Activated naive CD8-positive, alpha-beta T cell treated with anti-CD3 and anti-CD28 coated beads for 36 hours (primary cell): ENCODE results near the gene SMS. TPM values are rescaled to one million over a fixed set of nuclear protein-coding genes. Genes with fewer than 3 reads are reported as not detected.

Experiments used
- DNase-seq: peaks from one replicate; pipeline ENCODE4 v3.0.0; 2021
- H3K27ac Mint-ChIP-seq: one replicate; pipeline ENCODE4 v1.8.0; 2022; ENCODE audit warnings: mild to moderate bottlenecking, moderate library complexity, mixed read lengths
- H3K27me3 Mint-ChIP-seq: one replicate; pipeline ENCODE4 v1.8.0; 2022; ENCODE audit warnings: mild to moderate bottlenecking, mixed read lengths
- H3K36me3 Mint-ChIP-seq: one replicate; pipeline ENCODE4 v1.8.0; 2021; ENCODE audit warnings: mild to moderate bottlenecking, mixed read lengths
- H3K4me1 Mint-ChIP-seq: one replicate; pipeline ENCODE4 v1.8.0; 2021; ENCODE audit warnings: mixed read lengths
- H3K4me3 Mint-ChIP-seq: one replicate; pipeline ENCODE4 v1.8.0; 2022; ENCODE audit warnings: mild to moderate bottlenecking, moderate library complexity, mixed read lengths
- H3K9me3 Mint-ChIP-seq: one replicate; pipeline ENCODE4 v1.8.0; 2022; ENCODE audit warnings: mixed read lengths
- total RNA-seq, 2 experiments: library from RNA; stranded (reverse); gene quantifications; one replicate each; pipeline ENCODE4 v1.2.3, GENCODE V29; 2021

SMS gene
- total RNA-seq, 2 experiments from 2014 or later: 202 to 206 TPM

DNA sequence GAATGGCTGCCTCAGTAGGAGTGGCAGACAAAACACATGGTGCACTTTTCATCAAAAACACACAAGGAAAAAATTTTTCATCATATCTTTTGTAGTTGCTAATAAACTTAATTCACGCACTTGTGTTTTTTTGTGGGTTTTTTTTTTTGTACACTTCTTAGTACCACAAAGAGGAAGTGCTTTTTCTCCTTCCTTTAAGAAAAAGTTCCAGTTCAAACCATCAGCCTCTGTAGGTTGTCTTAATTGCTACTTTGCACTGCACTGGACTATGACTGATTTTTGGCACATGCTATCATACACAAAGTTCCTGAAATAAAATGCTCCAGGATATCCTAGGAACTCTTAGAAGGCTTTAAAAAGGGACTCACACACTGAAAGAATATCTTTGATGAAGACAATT is 91.6 kb downstream of the SMS start, which contains the start of gene PHEX:
TSS of gene PHEX (plus strand) at position 242 of the 400 bp plus-strand sequence. CDS start 681 bp downstream, outside the sequence.
- no peaks in the 10 kb centered on the region for H3K9me3 Mint-ChIP-seq
- peaks cover 28% of the 10 kb centered on the region for H3K4me1 Mint-ChIP-seq
- H3K27ac Mint-ChIP-seq: peak within 1 kb of the TSS; percentile 78
- H3K36me3 Mint-ChIP-seq: peaks cover 4% of the 10 kb centered on the region
- no peak for DNase-seq
- peak within 1 kb of the TSS; percentile 57 for H3K4me3 Mint-ChIP-seq
- no peaks in the 10 kb centered on the region for H3K27me3 Mint-ChIP-seq

DNA sequence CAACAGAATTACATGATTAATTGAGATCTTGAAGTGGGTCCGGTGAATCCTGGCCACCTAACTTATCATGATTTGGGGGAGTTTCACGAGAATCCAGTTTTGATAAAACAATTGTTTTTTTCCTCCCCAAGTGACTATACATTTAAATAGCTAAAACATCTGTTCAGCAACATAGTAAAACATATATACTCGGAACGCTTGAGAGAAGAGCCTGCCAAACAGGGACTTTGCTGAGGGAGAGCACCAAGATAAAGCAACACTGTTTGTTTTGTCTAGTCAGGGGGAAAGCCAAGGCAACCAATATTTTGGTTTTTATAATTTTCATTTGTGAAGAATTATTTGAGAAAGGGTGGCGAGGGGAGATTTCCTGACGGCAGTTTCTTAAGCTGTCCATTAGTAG is 92.0 kb downstream of the SMS start:
- Mint-ChIP-seq H3K27ac (peak overlapping the region; percentile 78), H3K4me1 (peaks cover 28% of the 10 kb centered on the region), H3K4me3 (peak overlapping the region; percentile 57), H3K9me3 (no peaks in the 10 kb centered on the region), H3K36me3 (peaks cover 3% of the 10 kb centered on the region), H3K27me3 (no peaks in the 10 kb centered on the region)
- DNase-seq: no peak

DNA sequence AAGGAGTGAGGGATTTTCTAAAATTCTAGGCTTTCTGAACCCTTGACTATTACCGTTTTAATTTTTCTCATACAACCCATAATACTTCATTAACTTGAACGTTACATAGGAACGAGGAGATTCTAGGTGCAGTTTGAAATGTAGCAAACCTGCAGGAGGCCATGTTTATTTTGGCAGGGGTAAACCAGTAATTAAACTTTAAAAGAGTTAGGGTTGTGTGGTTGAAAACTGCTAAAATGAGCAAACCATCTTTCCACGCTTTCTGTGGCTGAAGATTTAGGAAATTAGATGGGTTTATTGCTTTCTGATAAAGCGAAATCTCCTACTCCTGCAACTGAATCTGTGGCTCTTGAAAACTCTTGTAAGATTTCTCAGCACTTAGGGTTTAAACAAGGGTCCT is 93.3 kb downstream of the SMS start:
- peak overlapping the region; percentile 57 for H3K4me3 Mint-ChIP-seq
- no peak for DNase-seq
- no peaks in the 10 kb centered on the region for H3K9me3 Mint-ChIP-seq
- H3K36me3 Mint-ChIP-seq: peaks cover 4% of the 10 kb centered on the region
- H3K27ac Mint-ChIP-seq: no peak overlapping the region
- peaks cover 30% of the 10 kb centered on the region for H3K4me1 Mint-ChIP-seq
- H3K27me3 Mint-ChIP-seq: no peaks in the 10 kb centered on the region

DNA sequence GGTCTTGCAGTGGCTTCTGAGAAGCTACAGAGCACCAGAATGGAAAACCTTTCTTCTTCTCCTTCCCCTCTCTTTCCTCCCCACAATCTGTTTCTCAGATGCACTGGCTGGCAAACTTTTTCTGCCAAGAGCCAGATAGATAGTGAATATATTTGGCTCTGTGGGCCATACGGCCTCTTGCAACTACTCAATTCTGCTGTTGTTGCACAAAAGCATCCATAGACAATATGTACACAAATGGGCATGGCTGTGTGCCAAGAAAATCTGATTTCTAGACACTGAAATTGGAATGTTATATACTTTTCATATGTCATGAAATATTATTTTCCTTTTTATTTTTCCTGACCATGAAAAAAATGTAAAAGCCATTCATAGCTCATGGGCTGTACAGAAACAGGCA is 94.7 kb downstream of the SMS start:
- H3K36me3 Mint-ChIP-seq: peaks cover 12% of the 10 kb centered on the region
- peak overlapping the region; percentile 51 for H3K27ac Mint-ChIP-seq
- peaks cover 27% of the 10 kb centered on the region for H3K4me1 Mint-ChIP-seq
- peak overlapping the region; percentile 56 for H3K4me3 Mint-ChIP-seq
- DNase-seq: no peak
- H3K9me3 Mint-ChIP-seq: no peaks in the 10 kb centered on the region
- no peaks in the 10 kb centered on the region for H3K27me3 Mint-ChIP-seq

DNA sequence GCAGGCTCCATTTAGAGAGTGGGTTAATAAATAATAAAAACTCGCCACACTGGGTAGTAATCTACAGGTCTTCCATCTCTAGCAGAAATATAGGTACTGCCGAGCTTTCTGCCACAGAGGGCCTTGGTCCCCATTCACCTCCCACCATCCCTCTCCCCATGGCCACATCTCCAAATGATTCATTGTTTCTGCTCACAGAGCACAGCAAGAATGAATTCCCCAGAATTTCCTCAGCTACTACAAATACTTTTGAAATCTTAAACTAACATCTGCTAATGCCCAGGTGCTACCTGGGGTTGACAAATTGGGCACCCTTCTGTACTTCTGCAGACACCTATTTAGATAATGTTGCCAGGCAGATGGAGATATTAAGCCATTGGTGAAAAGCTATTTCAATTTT is 96.7 kb downstream of the SMS start:
- Mint-ChIP-seq H3K4me1 (peaks cover 33% of the 10 kb centered on the region), H3K27ac (peak overlapping the region; percentile 90), H3K36me3 (peaks cover 27% of the 10 kb centered on the region), H3K27me3 (no peaks in the 10 kb centered on the region), H3K4me3 (peak overlapping the region; percentile 82), H3K9me3 (no peaks in the 10 kb centered on the region)
- DNase-seq: no peak

DNA sequence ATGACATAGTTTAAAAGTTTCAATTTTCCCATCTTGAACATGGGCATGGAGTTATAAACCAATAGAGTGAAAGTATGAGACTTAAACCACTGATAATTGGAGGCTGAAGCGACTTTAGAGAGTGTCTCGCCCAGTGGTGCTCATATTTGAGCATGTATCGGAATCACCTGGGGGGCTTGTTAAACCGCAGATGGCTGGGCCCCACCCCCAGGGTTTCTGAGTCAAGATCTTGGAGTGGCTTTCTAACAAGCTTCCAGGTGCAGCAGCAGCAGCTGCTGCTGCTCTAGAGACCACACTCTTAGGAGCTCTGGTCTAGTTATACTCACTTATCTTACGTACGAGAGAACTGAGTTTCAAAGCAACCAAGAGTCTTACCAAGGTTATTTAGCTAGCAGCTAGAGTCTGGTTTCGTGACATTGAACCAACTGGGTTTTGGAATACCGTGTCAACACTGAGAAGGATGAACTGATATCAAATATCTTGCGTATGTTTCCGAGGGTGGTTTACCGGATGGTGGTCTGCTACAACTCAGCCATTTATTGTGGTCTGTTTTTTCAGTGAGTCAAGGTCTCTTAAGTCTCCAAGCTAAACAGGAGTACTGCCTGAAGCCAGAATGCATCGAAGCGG is 97.5 kb downstream of the SMS start:
- no peaks in the 10 kb centered on the region for H3K9me3 Mint-ChIP-seq
- no peaks in the 10 kb centered on the region for H3K27me3 Mint-ChIP-seq
- peaks cover 27% of the 10 kb centered on the region for H3K36me3 Mint-ChIP-seq
- H3K4me3 Mint-ChIP-seq: peak overlapping the region; percentile 82
- peaks cover 32% of the 10 kb centered on the region for H3K4me1 Mint-ChIP-seq
- H3K27ac Mint-ChIP-seq: peak overlapping the region; percentile 90
- DNase-seq: peak; percentile 45

DNA sequence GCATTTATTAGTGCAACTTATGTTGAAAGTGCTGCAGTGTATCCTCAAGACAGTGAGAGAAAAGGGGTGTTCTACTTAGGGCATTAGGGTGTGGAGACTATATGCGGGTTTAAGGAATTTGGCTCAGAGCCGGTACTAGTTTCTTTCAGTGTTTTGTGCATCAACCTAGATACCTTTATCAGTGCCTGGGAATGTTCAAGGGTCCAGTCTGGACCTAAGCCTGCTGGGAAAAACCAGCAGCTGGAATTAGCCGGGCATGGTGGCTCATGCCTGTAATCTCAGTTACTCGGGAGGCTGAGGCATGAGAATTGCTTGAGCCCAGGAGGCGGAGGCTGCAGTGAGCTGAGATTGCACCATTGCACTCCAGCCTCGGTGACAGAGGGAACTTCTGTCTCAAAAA is 99.0 kb downstream of the SMS start:
- Mint-ChIP-seq H3K4me3 (peak overlapping the region; percentile 82), H3K27me3 (no peaks in the 10 kb centered on the region), H3K27ac (peak overlapping the region; percentile 90), H3K36me3 (peaks cover 32% of the 10 kb centered on the region), H3K9me3 (no peaks in the 10 kb centered on the region), H3K4me1 (peaks cover 33% of the 10 kb centered on the region)
- DNase-seq: no peak

DNA sequence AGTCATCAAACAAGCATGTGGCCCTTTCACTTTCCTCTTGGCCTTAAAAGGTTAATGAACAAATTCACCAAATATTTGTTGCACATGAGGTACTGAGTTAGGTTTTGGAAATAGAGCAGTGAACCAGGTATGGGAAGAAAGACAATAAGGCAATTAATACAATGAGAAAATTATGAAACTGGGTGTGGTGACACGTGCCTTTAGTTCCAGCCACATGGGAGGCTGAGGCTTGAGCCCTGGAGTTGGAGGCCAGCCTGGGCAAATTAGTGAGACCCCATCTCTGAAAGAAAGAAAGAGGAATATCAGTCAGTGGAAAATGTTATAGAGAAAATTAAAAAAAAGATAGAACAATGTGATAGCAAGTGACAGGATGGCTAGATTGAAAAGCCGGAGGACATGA is 99.7 kb downstream of the SMS start:
- Mint-ChIP-seq H3K4me1 (peaks cover 29% of the 10 kb centered on the region), H3K27me3 (no peaks in the 10 kb centered on the region), H3K9me3 (no peaks in the 10 kb centered on the region), H3K27ac (peak overlapping the region; percentile 90), H3K36me3 (peaks cover 32% of the 10 kb centered on the region), H3K4me3 (peak overlapping the region; percentile 82)
- DNase-seq: no peak

DNA sequence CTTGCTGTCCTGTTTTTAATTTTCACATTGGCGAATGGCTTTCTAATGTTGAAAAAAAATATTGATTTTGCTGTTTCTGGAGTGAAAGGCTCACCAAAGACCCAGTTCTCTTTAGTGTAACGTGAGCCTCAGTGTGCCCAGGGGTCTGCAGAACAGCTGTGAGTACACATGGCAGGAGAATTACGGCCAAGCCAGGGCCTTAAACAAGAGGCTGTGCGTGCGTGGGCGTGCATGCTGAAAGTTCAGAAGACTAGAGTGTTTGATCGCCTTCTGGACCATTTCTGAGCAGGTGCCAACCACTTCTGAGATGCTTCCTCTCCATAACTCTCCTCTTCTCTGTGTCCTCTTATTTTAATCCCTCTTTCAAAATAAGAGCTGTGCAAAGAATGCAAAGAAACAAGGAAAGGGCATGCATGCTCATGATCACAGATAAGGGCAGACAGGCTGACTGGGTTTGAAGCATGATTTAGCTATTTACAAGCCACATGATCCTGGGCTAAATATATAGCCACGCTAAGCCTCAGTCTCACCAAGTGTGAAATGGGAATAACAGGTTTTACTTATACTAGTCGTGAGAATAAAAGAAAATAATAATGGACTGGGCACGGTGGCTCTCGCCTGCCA is 101.5 kb downstream of the SMS start:
- peaks cover 37% of the 10 kb centered on the region for H3K36me3 Mint-ChIP-seq
- H3K4me1 Mint-ChIP-seq: peaks cover 29% of the 10 kb centered on the region
- no peaks in the 10 kb centered on the region for H3K9me3 Mint-ChIP-seq
- H3K27me3 Mint-ChIP-seq: no peaks in the 10 kb centered on the region
- H3K4me3 Mint-ChIP-seq: peak overlapping the region; percentile 81
- peak; percentile 33 for DNase-seq
- peak overlapping the region; percentile 65 for H3K27ac Mint-ChIP-seq

DNA sequence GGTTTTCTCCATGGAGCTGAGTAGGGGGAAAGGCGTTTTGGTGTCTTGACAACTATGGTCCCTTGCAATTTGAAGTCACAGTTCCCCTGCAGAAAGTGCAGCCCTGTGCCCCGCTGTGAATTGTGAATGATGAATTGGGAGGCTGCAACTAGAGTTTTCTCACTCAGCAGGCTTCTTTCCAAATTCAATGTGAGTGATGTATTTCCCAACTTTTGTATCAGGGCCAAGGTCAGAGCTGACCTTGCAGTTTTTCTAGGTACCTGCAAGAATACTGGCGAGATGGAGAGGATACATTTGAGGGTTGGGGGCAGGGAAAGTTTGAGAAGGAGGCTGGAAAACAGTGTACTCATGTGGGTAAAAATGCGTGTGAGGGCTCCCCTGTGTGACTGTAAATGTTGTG is 103.4 kb downstream of the SMS start:
- H3K4me3 Mint-ChIP-seq: no peak overlapping the region
- no peak overlapping the region for H3K27ac Mint-ChIP-seq
- no peaks in the 10 kb centered on the region for H3K27me3 Mint-ChIP-seq
- peaks cover 42% of the 10 kb centered on the region for H3K36me3 Mint-ChIP-seq
- H3K9me3 Mint-ChIP-seq: no peaks in the 10 kb centered on the region
- H3K4me1 Mint-ChIP-seq: peaks cover 18% of the 10 kb centered on the region
- no peak for DNase-seq

Other genes starting within 250 kb of the SMS start
- gene SMPX, start 182.6 kb upstream of the SMS start, total RNA-seq: not detected
- 10 to 100 TPM; 10.7 to 12.2 TPM for gene MBTPS2, start 101.1 kb upstream of the SMS start, total RNA-seq
- gene YY2, start 84.7 kb upstream of the SMS start, total RNA-seq: 1 to 10 TPM; 2.5 TPM
- 10 to 100 TPM; 22.3 to 22.4 TPM for gene PHEX, start 91.6 kb downstream of the SMS start, total RNA-seq